PC-3 (cell line): ENCODE measurements around the gene SSRP1. TPM values are rescaled to one million over a fixed set of nuclear protein-coding genes. Genes with fewer than 3 reads are reported as not detected.

Experiments
- ATAC-seq: fragments of 200-7000 bp; cut with Tn5 transposase; 2 replicates; pipeline ENCODE4 v1.9.1; 2020; ENCODE audit warnings: mild to moderate bottlenecking, moderate library complexity
- BruUV-seq: library from RNA; stranded (reverse); fragments of 400-500 nt; replicated peaks from 2 replicates; lab custom pipeline; 2021; lab: Mats Ljungman, UMichigan
- CTCF ChIA-PET: fragments of 300-600 bp; sonication (Branson Sonifier 250); formaldehyde crosslinking; loops from one replicate; lab custom pipeline; 2022; ENCODE audit warnings: antibody characterized with exemption; lab: Charles Lee
- POLR2A ChIA-PET: fragments of 300-600 bp; sonication (Branson Sonifier 250); formaldehyde crosslinking; loops from one replicate; lab custom pipeline; 2022; ENCODE audit warnings: antibody characterized with exemption; ENCODE audit not compliant: unreplicated experiment; lab: Charles Lee
- DNase-seq: peaks from one replicate; pipeline ENCODE4 v3.0.0-alpha.2; 2015
- H2AFZ ChIP-seq: fragments of 300-600 bp; sonication (generic); 2 replicates; pipeline ENCODE4 v1.6.0; 2016; ENCODE audit warnings: antibody characterized with exemption, low read length
- H3F3A ChIP-seq: fragments of 300-600 bp; sonication (generic); one replicate; pipeline ENCODE4 v1.6.0; 2017; ENCODE audit warnings: antibody characterized with exemption, low read length, control low read depth, mild to moderate bottlenecking; ENCODE audit not compliant: unreplicated experiment
- H3K27ac ChIP-seq: fragments of 300-600 bp; sonication (generic); 2 replicates; pipeline ENCODE4 v1.5.1; 2016; ENCODE audit warnings: mild to moderate bottlenecking, low read length
- H3K27me3 ChIP-seq: fragments of 300-600 bp; sonication (generic); 2 replicates; pipeline ENCODE4 v1.6.1; 2016; ENCODE audit warnings: low read length, mixed read lengths
- H3K36me3 ChIP-seq: fragments of 300-600 bp; sonication (generic); 2 replicates; pipeline ENCODE4 v1.6.1; 2016; ENCODE audit warnings: low read depth, mixed run types, low read length, mixed read lengths
- H3K4me1 ChIP-seq: fragments of 300-600 bp; sonication (generic); 2 replicates; pipeline ENCODE4 v1.5.1; 2016; ENCODE audit warnings: low read length; ENCODE audit not compliant: insufficient read depth
- H3K4me2 ChIP-seq: fragments of 300-600 bp; sonication (generic); 2 replicates; pipeline ENCODE4 v1.6.0; 2016; ENCODE audit warnings: low read length
- H3K4me3 ChIP-seq: fragments of 300-600 bp; sonication (generic); 2 replicates; pipeline ENCODE4 v1.5.1; 2016; ENCODE audit warnings: mild to moderate bottlenecking, low read length, mixed read lengths
- H3K79me2 ChIP-seq: fragments of 300-600 bp; sonication (generic); 2 replicates; pipeline ENCODE4 v1.6.1; 2017; ENCODE audit warnings: low read length, mixed read lengths
- H3K9ac ChIP-seq: fragments of 300-600 bp; sonication (generic); 2 replicates; pipeline ENCODE4 v1.6.0; 2016; ENCODE audit warnings: mild to moderate bottlenecking, low read length
- H3K9me2 ChIP-seq: fragments of 300-600 bp; sonication (generic); replicated peaks from 2 replicates; pipeline ENCODE4 v1.6.1; 2016; ENCODE audit warnings: mixed run types, low read length, mixed read lengths
- H3K9me3 ChIP-seq: fragments of 300-600 bp; sonication (generic); 2 replicates; pipeline ENCODE4 v1.6.1; 2016; ENCODE audit warnings: low read length, mixed read lengths
- H4K20me1 ChIP-seq: fragments of 300-600 bp; sonication (generic); 2 replicates; pipeline ENCODE4 v1.6.1; 2016; ENCODE audit warnings: low read length, mixed read lengths
- CTCF ChIP-seq: fragments of 300-600 bp; sonication (generic); conservative IDR thresholded peaks from 2 replicates; pipeline ENCODE4 v1.5.1; 2017; ENCODE audit warnings: antibody characterized with exemption, low read depth, mild to moderate bottlenecking, low read length
- EZH2 ChIP-seq: fragments of 300-600 bp; sonication (generic); IDR thresholded peaks from one replicate; pipeline ENCODE4 v1.6.1; 2017; ENCODE audit warnings: antibody characterized with exemption, mild to moderate bottlenecking, low read length; ENCODE audit not compliant: unreplicated experiment
- EZH2phosphoT487 ChIP-seq: fragments of 300-600 bp; sonication (generic); IDR thresholded peaks from 2 replicates; pipeline ENCODE4 v1.6.1; 2018; ENCODE audit warnings: mild to moderate bottlenecking, antibody characterized with exemption, low read length, borderline replicate concordance
- intact Hi-C: fragments of 100-400 bp; cut with micrococcal nuclease; formaldehyde crosslinking; loops from 2 replicates; pipeline ENCODE4 v1.9.0; 2023
- total RNA-seq: library from RNA; depleted of rRNA; stranded (reverse); fragments of >200 nt; gene quantifications from 2 replicates; pipeline ENCODE4 v1.2.3, GENCODE V29; 2014

The SSRP1 gene
- total RNA-seq, 1 experiment from 2014 or later: 228 TPM

GRCh38 chr11:57311109-57311936 is 24.4 kb downstream of the SSRP1 start:
- TF ChIP-seq CTCF: no peak
- TF ChIP-seq EZH2: no peak
- TF ChIP-seq EZH2phosphoT487: no peak
- H3K4me3 ChIP-seq: peak overlapping the region; percentile 67
- peak; percentile 94 for ATAC-seq
- no peaks in the 10 kb centered on the region for H3K27me3 ChIP-seq
- DNase-seq: peak; percentile 96
- peaks cover 53% of the 10 kb centered on the region for H3K4me1 ChIP-seq
- H3K9me3 ChIP-seq: no peaks in the 10 kb centered on the region
- peak overlapping the region; percentile 86 for H3K27ac ChIP-seq
- peaks cover 40% of the 10 kb centered on the region for H3K79me2 ChIP-seq
- peak overlapping the region; percentile 96 for H3K4me2 ChIP-seq
- ChIA-PET POLR2A (interaction anchor here (0.5 to 1.0 kb wide), 5 partner anchors 11 to 55 kb away, joined by 4 to 12 read pairs (median 4); partner anchors contain the start of genes SSRP1 and TNKS1BP1), CTCF (interaction anchor here (0.6 to 1.4 kb wide), 4 partner anchors 11 to 332 kb away, joined by 3 to 8 read pairs (median 4); no protein-coding TSS in a partner anchor)
- intact Hi-C loops: loop anchor here (1.0 to 2.0 kb wide), 2 partner anchors 11 to 33 kb away; no protein-coding TSS in a partner anchor
- BruUV-seq: no TSS peak
- no peaks in the 10 kb centered on the region for H3F3A ChIP-seq
- peaks cover 34% of the 10 kb centered on the region for H3K36me3 ChIP-seq
- no peaks in the 10 kb centered on the region for H3K9me2 ChIP-seq
- peak overlapping the region; percentile 76 for H3K9ac ChIP-seq
- 0 out of 2 replicates have a peak, but pooled peaks cover 5% of the 10 kb centered on the region for H4K20me1 ChIP-seq
- H2AFZ ChIP-seq: peak overlapping the region; percentile 24; the same call in 1 of the 2 replicates

GRCh38 chr11:57310630-57311086 is 25.0 kb downstream of the SSRP1 start:
- peaks cover 58% of the 10 kb centered on the region for H3K4me1 ChIP-seq
- no peak overlapping the region for H2AFZ ChIP-seq
- peak overlapping the region; percentile 96 for H3K4me2 ChIP-seq
- DNase-seq (no peak), ATAC-seq (no peak)
- TF ChIP-seq EZH2phosphoT487 (no peak), CTCF (no peak), EZH2 (no peak)
- ChIA-PET CTCF (interaction anchor here (0.6 kb wide), 1 partner anchor 225 kb away, joined by 3 read pairs; no protein-coding TSS in a partner anchor), POLR2A (interaction anchor here (1.0 kb wide), 1 partner anchor 14 kb away, joined by 4 read pairs; the partner anchor contains the start of gene TNKS1BP1)
- H3K79me2 ChIP-seq: peaks cover 47% of the 10 kb centered on the region
- no peaks in the 10 kb centered on the region for H3F3A ChIP-seq
- peak overlapping the region; percentile 76 for H3K9ac ChIP-seq
- H4K20me1 ChIP-seq: 0 out of 2 replicates have a peak, but pooled peaks cover 5% of the 10 kb centered on the region
- BruUV-seq: no TSS peak
- H3K9me2 ChIP-seq: no peaks in the 10 kb centered on the region
- peaks cover 30% of the 10 kb centered on the region for H3K36me3 ChIP-seq
- H3K9me3 ChIP-seq: no peaks in the 10 kb centered on the region
- peak overlapping the region; percentile 67 for H3K4me3 ChIP-seq
- no peaks in the 10 kb centered on the region for H3K27me3 ChIP-seq
- H3K27ac ChIP-seq: peak overlapping the region; percentile 86
- intact Hi-C loops: loop anchor here (1.0 to 2.0 kb wide), 2 partner anchors 12 to 32 kb away; no protein-coding TSS in a partner anchor
